ENCODE measurements around the gene MBLAC1. TPM values are rescaled to one million over a fixed set of nuclear protein-coding genes. Genes with fewer than 3 reads are reported as not detected.

Gene MBLAC1
- total and polyA plus RNA-seq, 2 of the 4 experiments (the other 2 are of a cell fraction), result 0.72 to 1.4 TPM

GRCh38 chr7:100126239-100126930 lies 382 bp upstream of the MBLAC1 start:
- ATAC-seq (ENCODE audit: low read depth), result peak; percentile 18

More at GRCh38 chr7:100126239-100126930, 382 bp upstream of the MBLAC1 start:
- Histone ChIP-seq H3K4ac (ENCODE audit: low read depth, low read length) (peak overlapping the region; percentile 98), H3K4me3 (ENCODE audit: insufficient read depth, low read depth, low read length) (peak overlapping the region; percentile 68), H2BK120ac (ENCODE audit: low read depth, low read length) (peak overlapping the region; percentile 94), H3K56ac (ENCODE audit: extremely low read depth, insufficient read depth, low read length) (peak overlapping the region; percentile 99; the same call in 1 of the 2 replicates), H2AK9ac (replicated peaks; ENCODE audit: low read depth, low read length, poor library complexity) (peak overlapping the region; percentile 90), H4K91ac (ENCODE audit: insufficient read depth, low read depth, low read length) (peak overlapping the region; percentile 47; the same call in 1 of the 2 replicates), H4K5ac (ENCODE audit: low read depth, low read length) (peak overlapping the region; percentile 87), H3K14ac (replicated peaks; ENCODE audit: low read depth, low read length) (peak overlapping the region; percentile 99), H2BK5ac (ENCODE audit: low read depth, low read length, poor library complexity, severe bottlenecking) (peak overlapping the region; percentile 92), H4K8ac (ENCODE audit: low read depth in 2 of 2, low read length in 2 of 2) (peak overlapping the region; percentile 94 to 99; a peak in 3 of 4 replicates), H3K27me3 (ENCODE audit: control insufficient read depth, insufficient read depth, low read length) (no peaks in the 10 kb centered on the region), H2AK5ac (ENCODE audit: low read depth, low read length) (peak overlapping the region; percentile 61), H3K9me1 (ENCODE audit: insufficient read depth, low read length) (peaks cover 7% of the 10 kb centered on the region; the same call in 1 of the 2 replicates), H3K9me3 (ENCODE audit: control insufficient read depth, insufficient read depth, low read length) (no peaks in the 10 kb centered on the region), H3K9ac (ENCODE audit: low read depth, low read length) (peak overlapping the region; percentile 97), H2BK15ac (ENCODE audit: low read depth, low read length) (no peak overlapping the region; the same call in 2 of the 3 replicates), H3K27ac (ENCODE audit: insufficient read depth, low read length) (peak overlapping the region; percentile 94), H3K79me1 (ENCODE audit: low read depth in 1 of 2, low read length in 2 of 2) (peaks cover 21 to 55% of the 10 kb centered on the region in 2 experiments; a peak in 3 of 4 replicates), H2AFZ (replicated peaks; ENCODE audit: low read length, poor library complexity) (peak overlapping the region; percentile 98), H4K20me1 (ENCODE audit: insufficient read depth, low read length) (no peaks in the 10 kb centered on the region), H2BK20ac (ENCODE audit: low read depth, low read length) (no peak overlapping the region), H3K36me3 (ENCODE audit: control insufficient read depth, insufficient read depth, low read length) (peaks cover 4% of the 10 kb centered on the region; the same call in 1 of the 2 replicates), H3K4me1 (ENCODE audit: control insufficient read depth, insufficient read depth, low read length) (peaks cover 2% of the 10 kb centered on the region; the same call in 1 of the 2 replicates), H3K4me2 (ENCODE audit: low read depth, low read length) (peak overlapping the region; percentile 84), H3K18ac (ENCODE audit: low read depth, low read length) (peak overlapping the region; percentile 88), H3K23ac (ENCODE audit: low read depth, low read length) (peak overlapping the region; percentile 99)
- ChIA-PET CTCF (no interaction called here), POLR2A (ENCODE audit: unreplicated experiment) (no interaction called here)
- no peak for DNase-seq
- intact Hi-C loops (cut with micrococcal nuclease) (no loop called here), dilution Hi-C loops (cut with HindIII; ENCODE audit: low sequenced_read_pairs, unreplicated experiment) (no loop called here), in situ Hi-C loops (cut with MboI; ENCODE audit: low sequenced_read_pairs) (no loop called here)
- no TSS peak for BruUV-seq (replicated peaks)
- TF ChIP-seq FOS (IDR thresholded peaks at IDR 0.05; ENCODE audit: low read depth, low read length) (no peak), CHD1 (IDR thresholded peaks at IDR 0.05; ENCODE audit: low read depth, low read length) (no peak), MAFK (IDR thresholded peaks at IDR 0.05; ENCODE audit: low read depth, low read length) (no peak), SMC3 (IDR thresholded peaks at IDR 0.05; ENCODE audit: low read depth, low read length) (no peak), RAD21 (IDR thresholded peaks at IDR 0.05; ENCODE audit: low read length) (no peak), POLR2A (IDR thresholded peaks at IDR 0.05; ENCODE audit: low read depth, low read length) (no peak), MAZ (IDR thresholded peaks at IDR 0.05; ENCODE audit: borderline replicate concordance, low read depth, low read length) (no peak), USF2 (IDR thresholded peaks at IDR 0.05; ENCODE audit: low read depth, low read length) (no peak), MXI1 (IDR thresholded peaks at IDR 0.05; ENCODE audit: borderline replicate concordance, low read depth, low read length) (no peak)
- 20% methylated on average over 25 of the region's 29 CpGs; no CpG with 5 or more reads in 1 of the 2 experiments for WGBS, 2 experiments (ENCODE audit: extremely low coverage in 2 of 2, insufficient read length in 1 of 2)
